ENCODE results near the gene SPACA5B. TPM values are rescaled to one million over a fixed set of nuclear protein-coding genes. Genes with fewer than 3 reads are reported as not detected.
"Not testable (repeated sequence)": the region's sequence is repeated elsewhere in the genome, so short reads cannot be mapped to it uniquely, and the experiment has no call there.

The SPACA5B gene
- total RNA-seq, result not detected
- not detected for polyA plus RNA-seq
- long read RNA-seq, donor 1, result 0 reads
- long read RNA-seq, donor 2, result 0 reads

- not testable (repeated sequence) for DNase-seq; H3K36me3 ChIP-seq (ENCODE audit: control insufficient read depth in 1 of 2, insufficient read depth in 2 of 2, low read length in 1 of 2)
- no CpG with 5 or more reads among the region's 4 CpGs for WGBS, 2 donors
Measured at GRCh38 chrX:48130326-48130725, at the start of gene SPACA5B. Gene SPACA5B, plus strand, starts transcription at chrX:48130626. Its CDS starts 62 bp downstream, at chrX:48130688.

DNA sequence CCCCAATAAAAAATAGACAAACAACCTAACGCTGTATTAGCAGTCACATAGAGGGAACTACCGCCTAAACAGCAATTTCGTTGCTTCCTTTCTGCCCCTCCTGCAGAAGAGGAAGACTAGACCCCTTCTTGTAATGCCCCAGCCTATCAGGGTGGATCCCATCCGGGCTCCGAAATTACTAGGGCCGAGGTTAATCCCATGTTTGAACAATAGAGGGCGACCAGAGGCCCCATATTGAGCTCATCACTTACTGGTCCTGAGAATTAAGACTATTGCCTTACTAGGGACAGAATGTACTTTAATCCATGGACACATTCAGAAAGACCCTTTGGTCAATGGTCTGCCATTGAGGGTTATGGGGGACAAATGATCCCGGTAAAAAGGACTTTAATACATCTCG lies 47.2 kb upstream of the SPACA5B start:
- intact Hi-C loops (cut with DNase I), result no loop called here
- Histone ChIP-seq H3K27ac (ENCODE audit: low read depth in 1 of 2, low read length in 2 of 2) (no peak overlapping the region), H3K27me3 (ENCODE audit: control insufficient read depth in 1 of 2, insufficient read depth in 2 of 2, low read length in 1 of 2) (no peaks in the 10 kb centered on the region), H3K9me3 (ENCODE audit: control insufficient read depth, low read length) (no peaks in the 10 kb centered on the region), H3K4me3 (ENCODE audit: low read length in 2 of 2) (no peak overlapping the region), H3K4me1 (ENCODE audit: control insufficient read depth in 1 of 2, insufficient read depth in 2 of 2, low read length in 2 of 2) (no peaks in the 10 kb centered on the region), H3K36me3 (ENCODE audit: control insufficient read depth in 1 of 2, insufficient read depth in 2 of 2, low read length in 1 of 2) (no peaks in the 10 kb centered on the region)
- DNase-seq (no peak), ATAC-seq (ENCODE audit: low FRiP score) (no peak)
- 14 to 16% methylated on average over 9 of the region's 9 CpGs for WGBS, 2 donors

More at GRCh38 chrX:48130326-48130725, at the start of gene SPACA5B:
- intact Hi-C loops (cut with DNase I); H3K9me3 ChIP-seq (ENCODE audit: control insufficient read depth, low read length); ATAC-seq (ENCODE audit: low FRiP score); H3K4me3 ChIP-seq (ENCODE audit: low read length in 2 of 2); H3K4me1 ChIP-seq (ENCODE audit: control insufficient read depth in 1 of 2, insufficient read depth in 2 of 2, low read length in 2 of 2); H3K27ac ChIP-seq (ENCODE audit: low read depth in 1 of 2, low read length in 2 of 2); H3K27me3 ChIP-seq (ENCODE audit: control insufficient read depth in 1 of 2, insufficient read depth in 2 of 2, low read length in 1 of 2): not testable (repeated sequence)

- Histone ChIP-seq H3K4me3 (ENCODE audit: low read length in 2 of 2) (no peak overlapping the region), H3K4me1 (ENCODE audit: control insufficient read depth in 1 of 2, insufficient read depth in 2 of 2, low read length in 2 of 2) (no peaks in the 10 kb centered on the region)
- intact Hi-C loops (cut with DNase I), result no loop called here
Measured at GRCh38 chrX:48083706-48084105, 46.7 kb upstream of the SPACA5B start.

DNA sequence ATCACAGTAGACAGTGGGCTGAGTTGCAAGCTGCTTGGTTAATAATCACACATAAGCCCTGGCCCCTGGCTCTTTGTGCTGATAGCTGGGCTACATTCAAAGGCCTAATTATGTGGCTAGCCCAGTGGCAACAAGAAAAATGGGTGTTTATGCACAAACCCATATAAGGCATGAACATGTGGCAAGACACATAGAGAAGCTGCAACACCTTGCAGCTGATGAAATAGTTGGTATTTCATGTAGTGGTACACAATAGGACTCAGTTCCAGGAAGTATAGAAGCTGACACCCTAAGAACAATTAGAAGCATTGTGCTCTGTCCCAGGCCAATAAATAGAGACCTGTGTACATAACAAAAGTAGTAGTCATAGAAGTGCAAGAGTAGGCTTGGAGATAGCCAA lies 44.3 kb upstream of the SPACA5B start:
- DNase-seq (no peak), ATAC-seq (ENCODE audit: low FRiP score) (no peak)
- H3K9me3 ChIP-seq (ENCODE audit: control insufficient read depth, low read length), result no peaks in the 10 kb centered on the region
- H3K36me3 ChIP-seq (ENCODE audit: control insufficient read depth in 1 of 2, insufficient read depth in 2 of 2, low read length in 1 of 2), result no peaks in the 10 kb centered on the region
- H3K4me1 ChIP-seq (ENCODE audit: control insufficient read depth in 1 of 2, insufficient read depth in 2 of 2, low read length in 2 of 2), result no peaks in the 10 kb centered on the region
- intact Hi-C loops (cut with DNase I), result no loop called here
- no peaks in the 10 kb centered on the region for H3K27me3 ChIP-seq (ENCODE audit: control insufficient read depth in 1 of 2, insufficient read depth in 2 of 2, low read length in 1 of 2)
- no peak overlapping the region for H3K27ac ChIP-seq (ENCODE audit: low read depth in 1 of 2, low read length in 2 of 2)
- no peak overlapping the region for H3K4me3 ChIP-seq (ENCODE audit: low read length in 2 of 2)

More at GRCh38 chrX:48083706-48084105, 46.7 kb upstream of the SPACA5B start:
- WGBS, 2 donors, result 81 to 92% methylated on average over 5 of the region's 5 CpGs
- H3K27me3 ChIP-seq (ENCODE audit: control insufficient read depth in 1 of 2, insufficient read depth in 2 of 2, low read length in 1 of 2), result no peaks in the 10 kb centered on the region
- no peak overlapping the region for H3K27ac ChIP-seq (ENCODE audit: low read depth in 1 of 2, low read length in 2 of 2)
- DNase-seq (no peak), ATAC-seq (ENCODE audit: low FRiP score) (no peak)
- no peaks in the 10 kb centered on the region for H3K9me3 ChIP-seq (ENCODE audit: control insufficient read depth, low read length)
- no peaks in the 10 kb centered on the region for H3K36me3 ChIP-seq (ENCODE audit: control insufficient read depth in 1 of 2, insufficient read depth in 2 of 2, low read length in 1 of 2)

DNA sequence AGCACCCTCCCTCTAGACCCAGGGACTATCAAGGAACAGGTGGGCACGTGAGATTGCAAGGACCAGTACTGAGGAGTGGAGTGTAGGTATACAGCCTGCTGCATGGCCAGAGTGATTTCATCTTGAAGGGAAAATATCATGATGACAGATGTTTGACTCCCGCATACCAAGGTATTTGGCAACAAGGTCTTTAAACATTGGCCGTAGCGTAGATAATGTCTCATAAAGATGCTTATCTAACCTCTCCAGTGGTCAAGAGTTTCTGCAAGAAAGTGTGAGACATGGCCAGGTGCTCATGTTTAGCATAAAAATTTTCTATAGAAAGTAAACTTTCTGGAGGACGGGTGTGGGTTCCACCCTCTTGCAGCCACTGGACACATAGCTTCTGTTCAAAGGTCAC lies 40.3 kb upstream of the SPACA5B start:
- H3K4me3 ChIP-seq (ENCODE audit: low read length in 2 of 2), result no peak overlapping the region
- WGBS, 2 donors, result 77 to 78% methylated on average over 5 of the region's 5 CpGs
- no peaks in the 10 kb centered on the region for H3K36me3 ChIP-seq (ENCODE audit: control insufficient read depth in 1 of 2, insufficient read depth in 2 of 2, low read length in 1 of 2)
- no peaks in the 10 kb centered on the region for H3K4me1 ChIP-seq (ENCODE audit: control insufficient read depth in 1 of 2, insufficient read depth in 2 of 2, low read length in 2 of 2)
- intact Hi-C loops (cut with DNase I), result no loop called here
- DNase-seq (no peak), ATAC-seq (ENCODE audit: low FRiP score) (no peak)
- no peaks in the 10 kb centered on the region for H3K9me3 ChIP-seq (ENCODE audit: control insufficient read depth, low read length)
- H3K27me3 ChIP-seq (ENCODE audit: control insufficient read depth in 1 of 2, insufficient read depth in 2 of 2, low read length in 1 of 2), result peaks cover 0 to 2% of the 10 kb centered on the region in 2 donors
- no peak overlapping the region for H3K27ac ChIP-seq (ENCODE audit: low read depth in 1 of 2, low read length in 2 of 2)

DNA sequence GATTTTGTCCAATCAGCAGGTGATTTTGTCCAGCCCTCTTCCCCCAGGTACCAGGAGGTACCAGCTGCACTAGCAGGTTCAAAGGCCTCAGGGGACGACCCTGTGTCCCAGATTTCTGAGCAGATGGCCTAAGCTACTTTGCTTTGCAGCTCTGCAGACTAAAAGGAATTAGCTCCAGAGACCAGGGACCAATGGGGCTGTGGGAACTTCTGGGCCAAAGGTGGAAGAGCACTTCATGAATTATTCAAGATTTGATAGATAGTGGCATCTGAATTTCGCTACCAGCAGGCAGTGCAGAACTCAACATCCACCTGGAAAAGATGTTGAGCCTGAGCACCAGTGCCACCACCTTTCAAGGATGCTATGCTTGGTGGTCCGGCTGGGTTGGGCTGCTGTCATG lies 37.9 kb upstream of the SPACA5B start:
- H3K4me1 ChIP-seq (ENCODE audit: control insufficient read depth in 1 of 2, insufficient read depth in 2 of 2, low read length in 2 of 2); intact Hi-C loops (cut with DNase I); DNase-seq; H3K9me3 ChIP-seq (ENCODE audit: control insufficient read depth, low read length); ATAC-seq (ENCODE audit: low FRiP score); H3K36me3 ChIP-seq (ENCODE audit: control insufficient read depth in 1 of 2, insufficient read depth in 2 of 2, low read length in 1 of 2); H3K4me3 ChIP-seq (ENCODE audit: low read length in 2 of 2); H3K27ac ChIP-seq (ENCODE audit: low read depth in 1 of 2, low read length in 2 of 2); H3K27me3 ChIP-seq (ENCODE audit: control insufficient read depth in 1 of 2, insufficient read depth in 2 of 2, low read length in 1 of 2): not testable (repeated sequence)
- WGBS, 2 donors, result 62 to 68% methylated on average over 3 of the region's 3 CpGs

- H3K4me3 ChIP-seq (ENCODE audit: low read length in 2 of 2), result no peak overlapping the region
- no peaks in the 10 kb centered on the region for H3K27me3 ChIP-seq (ENCODE audit: control insufficient read depth in 1 of 2, insufficient read depth in 2 of 2, low read length in 1 of 2)
- no peaks in the 10 kb centered on the region for H3K36me3 ChIP-seq (ENCODE audit: control insufficient read depth in 1 of 2, insufficient read depth in 2 of 2, low read length in 1 of 2)
- 81 to 90% methylated on average over 3 of the region's 3 CpGs for WGBS, 2 donors
- H3K4me1 ChIP-seq (ENCODE audit: control insufficient read depth in 1 of 2, insufficient read depth in 2 of 2, low read length in 2 of 2), result no peaks in the 10 kb centered on the region
- H3K27ac ChIP-seq (ENCODE audit: low read depth in 1 of 2, low read length in 2 of 2), result no peak overlapping the region
- H3K9me3 ChIP-seq (ENCODE audit: control insufficient read depth, low read length), result no peaks in the 10 kb centered on the region
- intact Hi-C loops (cut with DNase I), result no loop called here
- ATAC-seq (ENCODE audit: low FRiP score) (no peak), DNase-seq (no peak)
Measured at GRCh38 chrX:48101443-48101842, 29.0 kb upstream of the SPACA5B start.

DNA sequence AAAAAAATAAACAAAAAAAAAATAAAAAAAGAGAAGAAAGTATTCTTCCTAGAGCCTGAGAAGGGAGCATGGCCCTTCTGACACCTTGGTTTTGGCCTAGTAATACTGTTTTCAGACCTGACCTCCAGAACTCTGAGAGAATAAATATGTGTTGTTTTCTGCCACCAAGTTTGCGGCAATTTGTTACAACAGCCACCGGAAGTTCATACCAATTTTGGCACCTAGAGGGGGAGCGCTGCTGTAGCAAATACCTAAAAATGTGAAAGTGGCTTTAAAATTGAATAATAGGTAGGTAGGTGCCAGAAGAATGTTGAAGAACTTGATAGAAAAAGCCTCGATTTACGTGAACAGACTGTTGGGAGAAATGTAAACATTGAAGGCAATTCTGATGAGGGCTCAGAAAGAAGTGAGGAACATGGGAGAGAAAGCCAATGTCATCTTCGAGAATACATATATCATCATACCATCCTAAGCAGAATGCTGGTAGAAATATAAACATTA lies 27.5 kb upstream of the SPACA5B start:
- intact Hi-C loops (cut with DNase I), result no loop called here
- no peak overlapping the region for H3K27ac ChIP-seq (ENCODE audit: low read depth in 1 of 2, low read length in 2 of 2)
- H3K27me3 ChIP-seq (ENCODE audit: control insufficient read depth in 1 of 2, insufficient read depth in 2 of 2, low read length in 1 of 2), result no peaks in the 10 kb centered on the region
- no peaks in the 10 kb centered on the region for H3K9me3 ChIP-seq (ENCODE audit: control insufficient read depth, low read length)
- no peaks in the 10 kb centered on the region for H3K36me3 ChIP-seq (ENCODE audit: control insufficient read depth in 1 of 2, insufficient read depth in 2 of 2, low read length in 1 of 2)
- no peak for DNase-seq
- no peak overlapping the region for H3K4me3 ChIP-seq (ENCODE audit: low read length in 2 of 2)
- no peak for ATAC-seq (ENCODE audit: low FRiP score)
- WGBS, 2 donors, result 77 to 86% methylated on average over 6 of the region's 6 CpGs
- no peaks in the 10 kb centered on the region for H3K4me1 ChIP-seq (ENCODE audit: control insufficient read depth in 1 of 2, insufficient read depth in 2 of 2, low read length in 2 of 2)

DNA sequence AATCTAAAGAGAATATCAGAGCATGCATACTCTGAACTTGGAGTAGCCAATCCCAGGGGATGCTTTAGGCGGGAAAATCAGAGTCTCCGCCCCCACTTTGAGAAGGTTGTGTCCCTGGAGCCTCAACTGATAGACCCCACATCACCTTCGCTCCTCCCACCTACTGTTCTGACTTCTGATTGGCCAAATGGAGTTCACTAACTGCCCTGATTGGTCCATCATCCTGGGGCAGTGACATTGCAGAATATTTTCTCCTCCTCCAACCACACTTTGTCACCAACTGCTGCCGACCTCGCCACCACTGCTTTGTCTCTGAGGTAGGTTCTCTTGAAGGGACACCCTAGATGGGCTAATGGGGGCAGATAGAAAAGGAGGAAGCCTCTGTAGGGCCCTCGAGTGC lies 22.7 kb upstream of the SPACA5B start:
- WGBS, 2 donors, result 64 to 68% methylated on average over 6 of the region's 6 CpGs
- H3K9me3 ChIP-seq (ENCODE audit: control insufficient read depth, low read length), result no peaks in the 10 kb centered on the region
- no peak overlapping the region for H3K4me3 ChIP-seq (ENCODE audit: low read length in 2 of 2)
- H3K4me1 ChIP-seq (ENCODE audit: control insufficient read depth in 1 of 2, insufficient read depth in 2 of 2, low read length in 2 of 2), result no peaks in the 10 kb centered on the region
- ATAC-seq (ENCODE audit: low FRiP score) (no peak), DNase-seq (no peak)
- no peak overlapping the region for H3K27ac ChIP-seq (ENCODE audit: low read depth in 1 of 2, low read length in 2 of 2)
- H3K36me3 ChIP-seq (ENCODE audit: control insufficient read depth in 1 of 2, insufficient read depth in 2 of 2, low read length in 1 of 2), result no peaks in the 10 kb centered on the region
- no peaks in the 10 kb centered on the region for H3K27me3 ChIP-seq (ENCODE audit: control insufficient read depth in 1 of 2, insufficient read depth in 2 of 2, low read length in 1 of 2)
- intact Hi-C loops (cut with DNase I), result no loop called here
